Sigmoid colon (tissue), 7 donors: ENCODE measurements around the gene CAPRIN2. TPM values are rescaled to one million over a fixed set of nuclear protein-coding genes. Genes with fewer than 3 reads are reported as not detected.

Experiments used
- DNase-seq: peaks from one replicate; pipeline ENCODE4 v3.0.0-alpha.2; 2019
- H3K27ac ChIP-seq, 4 donors: fragments of 200-600 bp; sonication (generic); one replicate each; pipeline ENCODE4 v1.5.1; 2016 to 2019; ENCODE audit warnings: mild to moderate bottlenecking in 1 of 4
- H3K27me3 ChIP-seq, 3 donors: fragments of 200-600 bp; sonication (generic); one replicate each; pipeline ENCODE4 v1.5.1; 2019; ENCODE audit warnings: mild to moderate bottlenecking in 1 of 3
- H3K36me3 ChIP-seq, 4 donors: fragments of 200-600 bp; sonication (generic); one replicate each; pipeline ENCODE4 v1.5.1; 2016 to 2019
- H3K4me1 ChIP-seq, 4 donors: fragments of 200-600 bp; sonication (generic); one replicate each; pipeline ENCODE4 v1.5.1; 2017 to 2019
- H3K4me3 ChIP-seq, 4 donors: fragments of 200-600 bp; sonication (generic); one replicate each; pipeline ENCODE4 v1.5.1; 2017 to 2019; ENCODE audit warnings: mild to moderate bottlenecking in 2 of 4, moderate library complexity in 1 of 4
- H3K9me3 ChIP-seq, 4 donors: fragments of 200-600 bp in 3 of 4; sonication (generic) in 3 of 4; one replicate each; pipeline versions ENCODE4 v1.5.1 to v1.6.1; 2013 to 2019
- CTCF ChIP-seq, 4 experiments: fragments of 450-650 bp in 3 of 4; fragments of 200-600 bp in 1 of 4; IDR thresholded peaks; one replicate each; pipeline ENCODE4 v1.5.1; 2016 to 2019; ENCODE audit warnings: antibody characterized with exemption in 4 of 4, mild to moderate bottlenecking in 3 of 4, moderate library complexity in 2 of 4
- EP300 ChIP-seq, 4 donors: sonication (generic); formaldehyde crosslinking; IDR thresholded peaks; one replicate each; pipeline ENCODE4 v1.6.1; 2017; ENCODE audit warnings: antibody characterized with exemption in 4 of 4
- POLR2A ChIP-seq, 2 donors: fragments of 450-650 bp; IDR thresholded peaks; one replicate each; pipeline ENCODE4 v1.6.1; 2016; ENCODE audit warnings: antibody characterized with exemption in 2 of 2, mild to moderate bottlenecking in 2 of 2, moderate library complexity in 2 of 2
- POLR2AphosphoS5 ChIP-seq, 4 donors: sonication (generic); formaldehyde crosslinking; IDR thresholded peaks; one replicate each; pipeline ENCODE4 v1.6.1; 2017; ENCODE audit warnings: antibody characterized with exemption in 4 of 4
- WGBS, 2 donors: extraction: QIAGEN DNeasy Blood & Tissue Kit; methylation state at CpG; one replicate each; pipeline ENCODE4 v1.1.7; 2013; 5-methylcytosine and 5-hydroxymethylcytosine counted together
- intact Hi-C: fragments of 100-400 bp; cut with DNase I; formaldehyde crosslinking; loops from one replicate; pipeline ENCODE4 v1.15.1; 2023
- polyA plus RNA-seq, 3 donors: library from polyadenylated mRNA; stranded (reverse); fragments of 200-250 nt; gene quantifications; one replicate each; pipeline ENCODE4 v1.2.3, GENCODE V29; 2013
- total RNA-seq, 4 donors: library from RNA; depleted of rRNA; stranded (reverse); fragments of >200 nt; gene quantifications; one replicate each; pipeline ENCODE4 v1.1.0, GENCODE V29; 2016
- donor health status: healthy with polysubstance abuse.
- donor health status: Bipolar disorder and iron deficiency.
- donor health status: healthy.

CAPRIN2 gene
- total and polyA plus RNA-seq, 7 donors: 2.1 to 42.9 (median 25.0) TPM

GRCh38 chr12:30679241-30679640 lies 75.5 kb downstream of the CAPRIN2 start:
- H3K4me1 ChIP-seq: no peaks in the 10 kb centered on the region
- WGBS, 2 donors: 79 to 92% methylated on average over 1 of the region's 1 CpG
- TF ChIP-seq POLR2A (IDR thresholded peaks at IDR 0.05) (no peak), POLR2AphosphoS5 (IDR thresholded peaks at IDR 0.05) (no peak), CTCF (IDR thresholded peaks at IDR 0.05) (no peak)
- intact Hi-C loops: no loop called here
- H3K4me3 ChIP-seq: no peak overlapping the region
- DNase-seq: no peak
- no peak overlapping the region for H3K27ac ChIP-seq
- peaks cover 6 to 88% (median 20%) of the 10 kb centered on the region in 4 donors for H3K36me3 ChIP-seq
- H3K27me3 ChIP-seq: no peaks in the 10 kb centered on the region
- H3K9me3 ChIP-seq: no peaks in the 10 kb centered on the region

- no peaks in the 10 kb centered on the region for H3K27me3 ChIP-seq
- WGBS, 2 donors: 88 to 90% methylated on average over 1 of the region's 1 CpG
- no peak overlapping the region for H3K4me3 ChIP-seq
- no peaks in the 10 kb centered on the region for H3K9me3 ChIP-seq
- peaks cover 10 to 90% (median 27%) of the 10 kb centered on the region in 4 donors for H3K36me3 ChIP-seq
- DNase-seq: no peak
- H3K4me1 ChIP-seq: no peaks in the 10 kb centered on the region
- intact Hi-C loops: no loop called here
- H3K27ac ChIP-seq: no peak overlapping the region
- TF ChIP-seq EP300 (IDR thresholded peaks at IDR 0.05) (no peak), POLR2A (IDR thresholded peaks at IDR 0.05) (no peak), POLR2AphosphoS5 (IDR thresholded peaks at IDR 0.05) (no peak), CTCF (IDR thresholded peaks at IDR 0.05) (no peak)
These were observed 76.5 kb downstream of the CAPRIN2 start for GRCh38 chr12:30678221-30678620.

- WGBS, 2 donors: 73% methylated on average over 4 of the region's 4 CpGs
- H3K27ac ChIP-seq: no peak overlapping the region
These were observed 93.5 kb downstream of the CAPRIN2 start for GRCh38 chr12:30661210-30661609.

More at GRCh38 chr12:30661210-30661609, 93.5 kb downstream of the CAPRIN2 start:
- TF ChIP-seq POLR2AphosphoS5 (IDR thresholded peaks at IDR 0.05): no peak
- TF ChIP-seq CTCF (IDR thresholded peaks at IDR 0.05): no peak
- no peaks in the 10 kb centered on the region for H3K4me1 ChIP-seq
- H3K4me3 ChIP-seq: no peak overlapping the region
- no peak for DNase-seq
- no peaks in the 10 kb centered on the region for H3K9me3 ChIP-seq
- H3K36me3 ChIP-seq: peaks cover 3 to 87% (median 25%) of the 10 kb centered on the region in 4 donors
- intact Hi-C loops: no loop called here
- H3K27me3 ChIP-seq: no peaks in the 10 kb centered on the region

Other genes with a start within 250 kb of the CAPRIN2 start
- 10 to 100 TPM; 32.8 to 61.2 (median 37.4) TPM for gene IPO8, start 59.1 kb downstream of the CAPRIN2 start, total RNA-seq
- gene IPO8, start 59.1 kb downstream of the CAPRIN2 start, polyA plus RNA-seq: 10 to 100 TPM; 20.1 to 25.8 (median 22.1) TPM
- gene TSPAN11, start 171.8 kb upstream of the CAPRIN2 start, total RNA-seq: 10 to 100 TPM in 3 of 4 donors, 1 to 10 TPM in 1; 6.4 to 18.9 (median 13.9) TPM
- gene TSPAN11, start 171.8 kb upstream of the CAPRIN2 start, polyA plus RNA-seq: 1 to 10 TPM in 2 of 3 donors, under 1 TPM in 1; 0.23 to 7.8 (median 1.8) TPM